Breast epithelium (tissue), 4 donors: ENCODE measurements around the gene ARF1. TPM values are rescaled to one million over a fixed set of nuclear protein-coding genes. Genes with fewer than 3 reads are reported as not detected.

Experiments used
- DNase-seq, 2 donors: peaks; one replicate each; pipeline ENCODE4 v3.0.0-alpha.2; 2019; ENCODE audit warnings: low spot score in 2 of 2
- H3K27ac ChIP-seq, 2 donors: fragments of 200-600 bp; sonication (generic) in 1 of 2; one replicate each; pipeline ENCODE4 v1.5.1; 2016 to 2019; ENCODE audit warnings: mild to moderate bottlenecking in 1 of 2
- H3K27me3 ChIP-seq, 2 donors: fragments of 200-600 bp; sonication (generic) in 1 of 2; one replicate each; pipeline versions ENCODE4 v1.5.1 to v1.6.0; 2017 to 2019; ENCODE audit warnings: control low read depth in 1 of 2, mild to moderate bottlenecking in 1 of 2
- H3K36me3 ChIP-seq: fragments of 200-600 bp; one replicate; pipeline ENCODE4 v1.5.1; 2019
- H3K4me1 ChIP-seq, 2 donors: fragments of 200-600 bp; sonication (generic); one replicate each; pipeline ENCODE4 v1.5.1; 2016 to 2019; ENCODE audit warnings: control low read depth in 1 of 2
- H3K4me3 ChIP-seq, 3 donors: fragments of 200-600 bp; sonication (generic); 1 replicate in 2 of 3; 2 replicates in 1 of 3; pipeline ENCODE4 v1.5.1; 2016 to 2019; ENCODE audit warnings: mild to moderate bottlenecking in 3 of 3, moderate library complexity in 2 of 3
- H3K9me3 ChIP-seq, 2 donors: fragments of 200-600 bp; sonication (generic) in 1 of 2; one replicate each; pipeline ENCODE4 v1.5.1; 2016 to 2019; ENCODE audit warnings: control low read depth in 1 of 2
- POLR2A ChIP-seq: fragments of 450-650 bp; IDR thresholded peaks from one replicate; pipeline ENCODE4 v1.6.1; 2016; ENCODE audit warnings: antibody characterized with exemption, mild to moderate bottlenecking, moderate library complexity
- POLR2AphosphoS5 ChIP-seq, 3 donors: sonication (generic); formaldehyde crosslinking; IDR thresholded peaks; one replicate each; pipeline ENCODE4 v1.6.1; 2017; ENCODE audit warnings: antibody characterized with exemption in 3 of 3
- intact Hi-C: fragments of 100-400 bp; cut with DNase I; formaldehyde crosslinking; loops from one replicate; pipeline ENCODE4 v1.15.1; 2023; ENCODE audit warnings: low total_unique reads
- total RNA-seq, 3 donors: library from RNA; depleted of rRNA; stranded (reverse); fragments of >200 nt; gene quantifications; one replicate each; pipeline ENCODE4 v1.1.0, GENCODE V29; 2016
- TF ChIP-seq, protein P1 (sequence below), 3 donors: fragments of 450-650 bp; IDR thresholded peaks; one replicate each; pipeline ENCODE4 v1.5.1; 2016 to 2017; ENCODE audit warnings: antibody characterized with exemption in 3 of 3, mild to moderate bottlenecking in 3 of 3, moderate library complexity in 3 of 3

The ARF1 gene
- total RNA-seq, 3 donors from 2014 or later = 263 to 295 (median 292) TPM

DNA sequence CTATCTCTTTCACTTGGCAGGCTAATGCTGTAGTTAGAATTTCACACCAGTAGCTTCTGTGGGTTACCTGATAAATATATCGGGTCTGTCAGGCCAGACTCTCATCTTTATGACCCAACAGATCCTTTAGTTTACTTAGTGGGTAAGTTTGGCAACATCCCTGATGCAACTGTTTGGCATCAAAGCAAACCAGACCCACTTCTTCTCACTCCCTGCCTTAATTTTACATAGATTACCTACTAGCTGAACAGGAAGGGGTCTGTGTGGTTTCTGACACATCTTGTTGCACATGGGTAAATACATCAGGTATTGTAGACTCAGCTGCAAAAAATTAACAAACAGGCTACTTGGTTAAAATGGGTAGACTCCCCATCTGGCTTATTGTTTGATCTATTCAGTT lies 54.4 kb downstream of the ARF1 start:
- Histone ChIP-seq H3K9me3 (no peaks in the 10 kb centered on the region), H3K27ac (no peak overlapping the region), H3K4me3 (no peak overlapping the region), H3K27me3 (no peaks in the 10 kb centered on the region), H3K36me3 (no peaks in the 10 kb centered on the region), H3K4me1 (peaks cover 0 to 6% of the 10 kb centered on the region in 2 donors)
- intact Hi-C loops = no loop called here
- TF ChIP-seq, protein P1, sequence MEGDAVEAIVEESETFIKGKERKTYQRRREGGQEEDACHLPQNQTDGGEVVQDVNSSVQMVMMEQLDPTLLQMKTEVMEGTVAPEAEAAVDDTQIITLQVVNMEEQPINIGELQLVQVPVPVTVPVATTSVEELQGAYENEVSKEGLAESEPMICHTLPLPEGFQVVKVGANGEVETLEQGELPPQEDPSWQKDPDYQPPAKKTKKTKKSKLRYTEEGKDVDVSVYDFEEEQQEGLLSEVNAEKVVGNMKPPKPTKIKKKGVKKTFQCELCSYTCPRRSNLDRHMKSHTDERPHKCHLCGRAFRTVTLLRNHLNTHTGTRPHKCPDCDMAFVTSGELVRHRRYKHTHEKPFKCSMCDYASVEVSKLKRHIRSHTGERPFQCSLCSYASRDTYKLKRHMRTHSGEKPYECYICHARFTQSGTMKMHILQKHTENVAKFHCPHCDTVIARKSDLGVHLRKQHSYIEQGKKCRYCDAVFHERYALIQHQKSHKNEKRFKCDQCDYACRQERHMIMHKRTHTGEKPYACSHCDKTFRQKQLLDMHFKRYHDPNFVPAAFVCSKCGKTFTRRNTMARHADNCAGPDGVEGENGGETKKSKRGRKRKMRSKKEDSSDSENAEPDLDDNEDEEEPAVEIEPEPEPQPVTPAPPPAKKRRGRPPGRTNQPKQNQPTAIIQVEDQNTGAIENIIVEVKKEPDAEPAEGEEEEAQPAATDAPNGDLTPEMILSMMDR (IDR thresholded peaks at IDR 0.05) = no peak
- TF ChIP-seq POLR2AphosphoS5 (IDR thresholded peaks at IDR 0.05) (no peak), POLR2A (no peak)
- no peak for DNase-seq

DNA sequence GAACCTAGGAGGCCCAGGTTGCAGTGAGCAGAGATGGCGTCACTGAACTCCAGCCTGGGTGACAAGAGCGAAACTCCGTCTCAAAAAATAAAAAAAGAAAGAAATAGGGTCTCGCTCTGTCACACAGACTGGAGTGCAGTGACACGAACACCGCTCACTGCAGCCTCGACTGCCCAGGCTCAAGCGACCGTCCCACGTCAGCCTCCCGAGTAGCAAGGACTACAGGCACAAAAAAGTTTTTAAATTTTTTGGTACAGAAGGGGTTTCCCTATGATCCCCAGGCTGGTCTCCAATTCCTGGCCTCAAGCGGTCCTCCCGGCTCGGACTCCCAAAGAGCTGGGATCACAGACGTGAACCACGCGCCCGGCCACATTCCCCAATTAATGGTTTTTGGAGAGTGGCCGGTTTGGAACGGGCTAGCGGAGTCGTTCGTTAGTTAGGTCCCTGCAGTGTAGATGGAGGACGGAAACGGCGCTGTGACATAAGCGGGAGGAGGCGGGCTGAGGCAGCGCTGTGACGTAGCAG lies 57.0 kb downstream of the ARF1 start:
- TF ChIP-seq POLR2AphosphoS5 (IDR thresholded peaks at IDR 0.05) = no peak
- TF ChIP-seq POLR2A = no peak
- TF ChIP-seq, protein P1 (IDR thresholded peaks at IDR 0.05) = no peak
- H3K4me1 ChIP-seq = peaks cover 18 to 29% of the 10 kb centered on the region in 2 donors
- H3K36me3 ChIP-seq = no peaks in the 10 kb centered on the region
- H3K4me3 ChIP-seq = peak overlapping the region; percentile 64 to 95 (median 87)
- H3K27me3 ChIP-seq = no peaks in the 10 kb centered on the region
- no peaks in the 10 kb centered on the region for H3K9me3 ChIP-seq
- intact Hi-C loops = loop anchor here (2.0 kb wide), 1 partner anchor 25 kb away; the partner anchor contains the start of gene IBA57
- DNase-seq = no peak
- peak overlapping the region; percentile 90 to 98 for H3K27ac ChIP-seq

DNA sequence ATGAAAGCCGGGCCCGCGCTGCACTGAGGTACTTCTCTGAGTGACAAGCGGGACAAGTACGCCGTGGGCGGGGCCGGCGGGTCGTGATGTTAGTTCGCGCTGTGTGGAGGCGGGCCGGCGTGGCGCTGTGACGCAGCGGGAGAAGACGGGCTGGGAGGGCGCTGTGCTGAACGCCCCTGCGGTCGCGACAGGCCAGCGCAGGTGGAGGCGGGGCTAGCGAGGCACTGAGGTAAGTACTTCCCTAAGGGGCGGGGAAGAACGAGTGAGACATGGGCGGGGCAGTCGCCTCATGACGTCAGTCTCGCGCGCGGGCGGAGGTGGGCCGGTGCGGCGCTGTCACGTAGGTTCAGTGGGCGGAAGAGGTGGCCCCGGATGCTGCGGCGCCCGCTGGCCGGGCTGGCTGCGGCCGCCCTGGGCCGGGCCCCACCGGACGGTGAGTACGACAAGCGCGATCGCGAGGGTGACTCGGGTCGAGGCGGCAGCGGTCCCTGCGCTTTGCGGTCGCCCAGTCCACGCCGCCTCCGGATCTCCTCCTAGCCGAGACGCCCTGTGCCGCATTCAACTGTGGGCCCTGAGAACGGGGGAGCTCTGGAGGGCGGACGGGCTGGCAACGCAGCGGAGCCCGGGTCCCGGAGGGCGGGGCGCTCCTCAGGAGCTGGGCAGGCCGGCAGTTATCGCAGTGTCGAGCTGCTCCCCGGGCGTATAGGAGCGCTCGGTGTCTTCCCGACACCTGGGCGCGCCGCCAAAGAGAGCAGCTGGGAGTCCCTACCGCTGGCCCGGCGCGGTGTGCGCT lies 57.6 kb downstream of the ARF1 start, which contains the start of gene GUK1:
GUK1 (plus strand) TSS at position 349 of the 793 bp plus-strand sequence; CDS start at position 373, 24 bp downstream.
- peaks cover 18 to 29% of the 10 kb centered on the region in 2 donors for H3K4me1 ChIP-seq

DNA sequence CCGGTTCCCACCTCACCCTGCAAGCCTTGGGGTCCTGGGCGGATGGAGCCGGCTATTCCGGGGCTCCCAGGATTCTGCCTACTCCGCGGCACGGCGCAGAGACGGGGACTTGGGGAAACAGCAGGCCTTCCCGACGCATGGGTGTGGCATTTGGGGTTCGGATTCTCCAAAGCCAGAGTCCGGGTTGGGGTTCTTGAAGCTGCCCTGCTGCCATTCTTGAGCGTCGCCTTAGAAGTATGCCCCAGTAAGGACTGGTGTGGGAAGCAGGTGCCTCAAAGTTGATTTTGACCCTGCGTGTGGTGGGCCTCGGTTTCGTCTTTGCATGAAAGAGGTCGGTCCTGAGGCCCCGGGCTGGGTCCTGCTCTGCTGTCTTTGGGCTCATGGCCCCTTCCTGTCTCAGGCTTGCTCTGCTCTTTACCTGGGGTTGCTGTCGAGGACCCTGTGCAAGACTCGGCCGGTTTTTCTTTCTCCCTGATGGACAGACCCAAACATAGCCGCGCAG lies 58.3 kb downstream of the ARF1 start:
- H3K4me3 ChIP-seq = peak overlapping the region; percentile 64 to 95 (median 87)
- no peak for DNase-seq
- H3K4me1 ChIP-seq = peaks cover 18 to 29% of the 10 kb centered on the region in 2 donors
- TF ChIP-seq POLR2AphosphoS5 (IDR thresholded peaks at IDR 0.05) (no peak), POLR2A (no peak)
- TF ChIP-seq, protein P1 (IDR thresholded peaks at IDR 0.05) = no peak
- H3K9me3 ChIP-seq = no peaks in the 10 kb centered on the region
- peak overlapping the region; percentile 90 to 98 for H3K27ac ChIP-seq
- H3K27me3 ChIP-seq = no peaks in the 10 kb centered on the region
- no peaks in the 10 kb centered on the region for H3K36me3 ChIP-seq
- intact Hi-C loops = no loop called here

More for the DNA sequence above, 57.6 kb downstream of the ARF1 start, which contains the start of gene GUK1:
- Histone ChIP-seq H3K9me3 (no peaks in the 10 kb centered on the region), H3K4me3 (peak within 1 kb of the TSS; percentile 64 to 95 (median 87)), H3K27ac (peak within 1 kb of the TSS; percentile 90 to 98), H3K27me3 (no peaks in the 10 kb centered on the region), H3K36me3 (no peaks in the 10 kb centered on the region)
- TF ChIP-seq POLR2AphosphoS5 (IDR thresholded peaks at IDR 0.05) (peak; percentile 73 to 94 (median 83)), POLR2A (peak; percentile 80)
- TF ChIP-seq, protein P1 (IDR thresholded peaks at IDR 0.05) = peak in 2 of 3 donors; percentile 16 to 22
- peak; percentile 100 for DNase-seq
- intact Hi-C loops = loop anchor here (2.0 kb wide), 1 partner anchor 25 kb away; the partner anchor contains the start of gene IBA57
